Natural killer cell (primary cell): ENCODE results near the gene PCDHGB5. TPM values are rescaled to one million over a fixed set of nuclear protein-coding genes. Genes with fewer than 3 reads are reported as not detected.

Source experiments
- ATAC-seq, 3 donors: fragments of 150-1000 bp in 2 of 3; fragments of 200-7000 bp in 1 of 3; cut with Tn5 transposase; 1 replicate in 1 of 3; 2 replicates in 2 of 3; pipeline ENCODE4 v1.10.0; 2021; ENCODE audit warnings: mild to moderate bottlenecking in 2 of 3, moderate library complexity in 2 of 3
- DNase-seq, 2 donors: peaks; one replicate each; pipeline versions ENCODE4 v3.0.0 to v3.0.0-alpha.2; 2013 to 2021; ENCODE audit warnings: mixed read lengths in 1 of 2
- H3K27ac ChIP-seq: one replicate; pipeline ENCODE4 v1.5.1; 2013; ENCODE audit warnings: mild to moderate bottlenecking, low read length
- H3K27me3 ChIP-seq: one replicate; pipeline ENCODE4 v1.6.1; 2013; ENCODE audit warnings: low read length; ENCODE audit not compliant: control insufficient read depth, insufficient read depth
- H3K36me3 ChIP-seq: one replicate; pipeline ENCODE4 v1.6.1; 2013; ENCODE audit warnings: low read length; ENCODE audit not compliant: control insufficient read depth, insufficient read depth
- H3K4me1 ChIP-seq: one replicate; pipeline ENCODE4 v1.6.1; 2013; ENCODE audit warnings: low read length; ENCODE audit not compliant: control insufficient read depth, insufficient read depth
- H3K4me3 ChIP-seq: one replicate; pipeline ENCODE4 v1.5.1; 2013; ENCODE audit warnings: low read length
- H3K9me3 ChIP-seq: one replicate; pipeline ENCODE4 v1.6.1; 2013; ENCODE audit warnings: low read length; ENCODE audit not compliant: control insufficient read depth, insufficient read depth
- H3K27ac Mint-ChIP-seq, 2 donors: one replicate each; pipeline ENCODE4 v1.8.0; 2022; ENCODE audit warnings: mild to moderate bottlenecking in 2 of 2, mixed read lengths in 2 of 2, moderate library complexity in 1 of 2
- H3K27me3 Mint-ChIP-seq, 2 donors: one replicate each; pipeline ENCODE4 v1.8.0; 2022; ENCODE audit warnings: low read depth in 2 of 2, mixed read lengths in 2 of 2
- H3K36me3 Mint-ChIP-seq: one replicate; pipeline ENCODE4 v1.8.0; 2022; ENCODE audit warnings: mixed read lengths
- H3K4me1 Mint-ChIP-seq, 2 donors: one replicate each; pipeline ENCODE4 v1.8.0; 2022; ENCODE audit warnings: mixed read lengths in 2 of 2
- H3K4me3 Mint-ChIP-seq: one replicate; pipeline ENCODE4 v1.8.0; 2022; ENCODE audit warnings: mild to moderate bottlenecking, moderate library complexity, mixed read lengths
- H3K9me3 Mint-ChIP-seq, 2 donors: one replicate each; pipeline ENCODE4 v1.8.0; 2022; ENCODE audit warnings: mixed read lengths in 2 of 2
- CTCF ChIP-seq: fragments of 200-600 bp; IDR thresholded peaks from one replicate; pipeline ENCODE4 v1.8.0; 2022; ENCODE audit warnings: antibody characterized with exemption
- WGBS: methylation state at CpG from one replicate; pipeline ENCODE4 v1.1.7; 2013; ENCODE audit warnings: missing lambda C conversion rate; ENCODE audit not compliant: insufficient coverage; 5-methylcytosine and 5-hydroxymethylcytosine counted together
- intact Hi-C: fragments of 100-400 bp; cut with micrococcal nuclease; formaldehyde crosslinking; loops from one replicate; pipeline ENCODE4 v1.14.2; 2022
- total RNA-seq, 4 donors: library from RNA; stranded (reverse); fragments of 120-200 nt in 1 of 4; gene quantifications; one replicate each; pipeline versions ENCODE4 v1.2.3 to v1.2.4, GENCODE V29; 2013 to 2022

The PCDHGB5 gene
- total RNA-seq, 3 donors from 2014 or later (not counting 1 experiment from before 2014, with no cell fraction given) = 1.3 to 4.2 (median 3.1) TPM

GRCh38 chr5:141440341-141440740, 42.6 kb downstream of the PCDHGB5 start:
- Mint-ChIP-seq H3K27me3 (peaks cover 8 to 14% of the 10 kb centered on the region in 2 donors), H3K9me3 (peaks cover 0 to 2% of the 10 kb centered on the region in 2 donors), H3K4me1 (no peaks in the 10 kb centered on the region), H3K27ac (no peak overlapping the region), H3K4me3 (no peak overlapping the region), H3K36me3 (no peaks in the 10 kb centered on the region)
- TF ChIP-seq CTCF = no peak
- no peak overlapping the region for H3K27ac ChIP-seq
- ATAC-seq = no peak
- no peak overlapping the region for H3K4me3 ChIP-seq
- 96% methylated on average over 9 of the region's 9 CpGs for WGBS
- peaks cover 8% of the 10 kb centered on the region for H3K27me3 ChIP-seq
- no peak for DNase-seq
- no peaks in the 10 kb centered on the region for H3K4me1 ChIP-seq
- no peaks in the 10 kb centered on the region for H3K36me3 ChIP-seq
- no peaks in the 10 kb centered on the region for H3K9me3 ChIP-seq
- intact Hi-C loops = no loop called here

- intact Hi-C loops = no loop called here
- Mint-ChIP-seq H3K9me3 (peaks cover 0 to 2% of the 10 kb centered on the region in 2 donors), H3K27ac (no peak overlapping the region), H3K27me3 (peaks cover 16 to 17% of the 10 kb centered on the region in 2 donors), H3K4me3 (no peak overlapping the region), H3K36me3 (no peaks in the 10 kb centered on the region), H3K4me1 (no peaks in the 10 kb centered on the region)
- Histone ChIP-seq H3K9me3 (no peaks in the 10 kb centered on the region), H3K27ac (no peak overlapping the region), H3K36me3 (no peaks in the 10 kb centered on the region), H3K4me3 (no peak overlapping the region), H3K27me3 (peaks cover 5% of the 10 kb centered on the region), H3K4me1 (no peaks in the 10 kb centered on the region)
- no peak for ATAC-seq
- no peak for TF ChIP-seq CTCF
- 63% methylated on average over 50 of the region's 50 CpGs for WGBS
- DNase-seq = no peak
These were observed 43.9 kb downstream of the PCDHGB5 start for GRCh38 chr5:141441571-141442170.

Other genes starting within 250 kb of the PCDHGB5 start
- gene PCDHB6, start 247.9 kb upstream of the PCDHGB5 start, total RNA-seq = not detected
- not detected for gene PCDHB7, start 225.3 kb upstream of the PCDHGB5 start, total RNA-seq
- gene PCDHB8, start 220.2 kb upstream of the PCDHGB5 start, total RNA-seq = not detected
- not detected for gene PCDHB16, start 215.6 kb upstream of the PCDHGB5 start, total RNA-seq
- under 1 TPM in 1 of 3 donors, not detected in 2; 0.15 TPM for gene PCDHB9, start 210.8 kb upstream of the PCDHGB5 start, total RNA-seq
- gene PCDHB10, start 205.6 kb upstream of the PCDHGB5 start, total RNA-seq = under 1 TPM in 1 of 3 donors, not detected in 2; 0.15 TPM
- not detected for gene PCDHB11, start 198.3 kb upstream of the PCDHGB5 start, total RNA-seq
- not detected for gene PCDHB12, start 189.2 kb upstream of the PCDHGB5 start, total RNA-seq
- not detected for gene PCDHB13, start 184.0 kb upstream of the PCDHGB5 start, total RNA-seq
- gene PCDHB14, start 174.6 kb upstream of the PCDHGB5 start, total RNA-seq = not detected
- gene PCDHB15, start 152.6 kb upstream of the PCDHGB5 start, total RNA-seq = not detected
- under 1 TPM in 1 of 3 donors, not detected in 2; 0.73 TPM for gene SLC25A2, start 93.9 kb upstream of the PCDHGB5 start, total RNA-seq
- gene TAF7, start 77.2 kb upstream of the PCDHGB5 start, total RNA-seq = 10 to 100 TPM; 77.3 to 96.1 (median 89.4) TPM
- gene PCDHGA1, start 67.4 kb upstream of the PCDHGB5 start, total RNA-seq = not detected
- gene PCDHGA2, start 59.2 kb upstream of the PCDHGB5 start, total RNA-seq = not detected
- gene PCDHGA3, start 54.1 kb upstream of the PCDHGB5 start, total RNA-seq = not detected
- under 1 TPM in 1 of 3 donors, not detected in 2; 0.10 TPM for gene PCDHGB1, start 47.8 kb upstream of the PCDHGB5 start, total RNA-seq
- gene PCDHGA4, start 42.9 kb upstream of the PCDHGB5 start, total RNA-seq = under 1 TPM in 2 of 3 donors, not detected in 1; 0.24 to 0.30 TPM
- gene PCDHGB2, start 38.0 kb upstream of the PCDHGB5 start, total RNA-seq = 1 to 10 TPM in 1 of 3 donors, under 1 TPM in 2; 0.36 to 1.5 (median 0.49) TPM
- gene PCDHGA5, start 33.8 kb upstream of the PCDHGB5 start, total RNA-seq = under 1 TPM; 0.12 to 0.30 (median 0.20) TPM
- gene PCDHGB3, start 27.7 kb upstream of the PCDHGB5 start, total RNA-seq = under 1 TPM in 2 of 3 donors, not detected in 1; 0.52 to 0.68 TPM
- gene PCDHGA6, start 24.1 kb upstream of the PCDHGB5 start, total RNA-seq = under 1 TPM; 0.20 to 0.75 (median 0.21) TPM
- under 1 TPM in 2 of 3 donors, not detected in 1; 0.26 to 0.68 TPM for gene PCDHGA7, start 15.2 kb upstream of the PCDHGB5 start, total RNA-seq
- under 1 TPM in 2 of 3 donors, not detected in 1; 0.31 to 0.40 TPM for gene PCDHGB4, start 10.2 kb upstream of the PCDHGB5 start, total RNA-seq
- under 1 TPM; 0.07 to 0.28 (median 0.09) TPM for gene PCDHGA8, start 5.3 kb upstream of the PCDHGB5 start, total RNA-seq
- gene PCDHGA9, start 4.8 kb downstream of the PCDHGB5 start, total RNA-seq = 1 to 10 TPM in 2 of 3 donors, under 1 TPM in 1; 0.61 to 1.7 (median 1.0) TPM
- gene PCDHGB6, start 10.1 kb downstream of the PCDHGB5 start, total RNA-seq = 1 to 10 TPM; 2.1 to 5.9 (median 2.9) TPM
- 1 to 10 TPM in 2 of 3 donors, under 1 TPM in 1; 0.61 to 2.6 (median 2.1) TPM for gene PCDHGA10, start 15.0 kb downstream of the PCDHGB5 start, total RNA-seq
- gene PCDHGB7, start 19.7 kb downstream of the PCDHGB5 start, total RNA-seq = 1 to 10 TPM in 2 of 3 donors, under 1 TPM in 1; 0.68 to 1.6 (median 1.2) TPM
- 1 to 10 TPM in 1 of 3 donors, under 1 TPM in 2; 0.40 to 1.2 (median 0.83) TPM for gene PCDHGA11, start 23.1 kb downstream of the PCDHGB5 start, total RNA-seq
- 1 to 10 TPM in 1 of 3 donors, under 1 TPM in 2; 0.35 to 1.1 (median 0.75) TPM for gene PCDHGA12, start 32.6 kb downstream of the PCDHGB5 start, total RNA-seq
- gene PCDHGC3, start 78.0 kb downstream of the PCDHGB5 start, total RNA-seq = 1 to 10 TPM in 1 of 3 donors, under 1 TPM in 2; 0.68 to 1.5 (median 0.75) TPM
- gene PCDHGC4, start 87.1 kb downstream of the PCDHGB5 start, total RNA-seq = under 1 TPM; 0.31 to 0.84 (median 0.45) TPM
- gene PCDHGC5, start 91.1 kb downstream of the PCDHGB5 start, total RNA-seq = under 1 TPM; 0.31 to 0.97 (median 0.50) TPM
- gene DIAPH1, start 221.1 kb downstream of the PCDHGB5 start, total RNA-seq = 100 to 1,000 TPM; 410 to 456 (median 419) TPM
- 10 to 100 TPM; 66.0 to 85.7 (median 74.7) TPM for gene HDAC3, start 238.9 kb downstream of the PCDHGB5 start, total RNA-seq
- 1 to 10 TPM; 5.7 to 6.6 (median 6.1) TPM for gene RELL2, start 239.1 kb downstream of the PCDHGB5 start, total RNA-seq